ENCODE data around the gene MAMDC2.
"Not testable (repeated sequence)": the region's sequence is repeated elsewhere in the genome, so short reads cannot be mapped to it uniquely, and the experiment has no call there.

The MAMDC2 gene

GRCh38 chr9:70038171-70038621 is 5.5 kb upstream of the MAMDC2 start:
- DNase-seq, result not testable (repeated sequence)

GRCh38 chr9:70040376-70040903 is 3.2 kb upstream of the MAMDC2 start:
- DNase-seq, result no peak

- DNase-seq, result no peak
These were observed 1.0 kb upstream of the MAMDC2 start for GRCh38 chr9:70042461-70043215.

- no peak for DNase-seq
These were observed 363 bp upstream of the MAMDC2 start for GRCh38 chr9:70043285-70043684.

GRCh38 chr9:70044490-70045307 is 1.1 kb downstream of the MAMDC2 start:
- peak; percentile 10 for DNase-seq

GRCh38 chr9:70045452-70045851 is 1.8 kb downstream of the MAMDC2 start:
- no peak for DNase-seq

GRCh38 chr9:70046274-70047070 is 2.8 kb downstream of the MAMDC2 start:
- no peak for DNase-seq

GRCh38 chr9:70049236-70049635 is 5.6 kb downstream of the MAMDC2 start:
- peak; percentile 52 for DNase-seq

- DNase-seq, result no peak
These were observed 6.1 kb downstream of the MAMDC2 start for GRCh38 chr9:70049672-70050271.

- no peak for DNase-seq
These were observed 9.1 kb downstream of the MAMDC2 start for GRCh38 chr9:70052768-70053167.

- peak; percentile 28 for DNase-seq
These were observed 10.2 kb downstream of the MAMDC2 start for GRCh38 chr9:70053864-70054263.

- DNase-seq, result peak; percentile 20
These were observed 10.9 kb downstream of the MAMDC2 start for GRCh38 chr9:70054521-70054920.

GRCh38 chr9:70055406-70056210 is 12.0 kb downstream of the MAMDC2 start:
- no peak for DNase-seq

GRCh38 chr9:70056211-70056944 is 12.7 kb downstream of the MAMDC2 start:
- DNase-seq, result no peak

GRCh38 chr9:70058569-70059116 is 15.0 kb downstream of the MAMDC2 start:
- no peak for DNase-seq

- no peak for DNase-seq
These were observed 16.7 kb downstream of the MAMDC2 start for GRCh38 chr9:70060148-70060882.

GRCh38 chr9:70060883-70061507 is 17.3 kb downstream of the MAMDC2 start:
- no peak for DNase-seq

- no peak for DNase-seq
These were observed 18.1 kb downstream of the MAMDC2 start for GRCh38 chr9:70061776-70062175.

GRCh38 chr9:70064496-70064895 is 20.8 kb downstream of the MAMDC2 start:
- DNase-seq, result no peak

All from DMS79 treated with DMSO at 0.1 percent for 48 hours (cell line).